ENCODE data around the gene DDX27. TPM values are rescaled to one million over a fixed set of nuclear protein-coding genes. Genes with fewer than 3 reads are reported as not detected.

Gene DDX27
- total RNA-seq, 1 experiment from 2014 or later = 80.8 TPM

DNA sequence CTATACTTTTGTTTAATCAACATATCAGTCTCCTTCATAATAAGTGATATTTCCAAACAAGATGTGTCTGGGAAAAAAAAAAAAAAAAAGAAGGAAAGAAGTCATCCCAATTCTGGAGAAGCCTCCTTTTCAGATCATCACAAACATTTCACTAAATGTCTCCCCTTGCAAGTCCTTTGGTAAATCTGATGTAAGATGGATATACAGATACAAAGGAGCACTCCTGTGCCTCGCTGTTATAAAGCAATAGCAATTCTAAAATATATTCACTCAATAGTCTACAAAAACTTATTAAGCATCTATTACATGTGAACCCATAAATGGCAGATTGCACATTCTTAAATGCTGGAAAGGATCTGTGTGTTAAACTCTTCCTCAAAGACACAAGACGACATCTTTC is 48.5 kb upstream of the DDX27 start:
- Histone ChIP-seq H3K4me3 (ENCODE audit: low read length) (no peak overlapping the region), H4K20me1 (ENCODE audit: low read length) (peaks cover 8% of the 10 kb centered on the region; the same call in 1 of the 2 replicates), H3K9me3 (ENCODE audit: low read length) (no peaks in the 10 kb centered on the region), H3K36me3 (ENCODE audit: low read depth, low read length) (peaks cover 24% of the 10 kb centered on the region), H3F3A (ENCODE audit: low read length, unreplicated experiment) (no peaks in the 10 kb centered on the region), H3K79me2 (ENCODE audit: low read length) (peaks cover 83% of the 10 kb centered on the region), H3K27ac (ENCODE audit: low read length) (no peak overlapping the region), H3K4me2 (ENCODE audit: low read length) (no peak overlapping the region), H3K27me3 (ENCODE audit: low read length) (no peaks in the 10 kb centered on the region), H3K4me1 (ENCODE audit: insufficient read depth, low read length) (no peaks in the 10 kb centered on the region), H2AFZ (ENCODE audit: low read length) (no peak overlapping the region), H3K9me2 (replicated peaks; ENCODE audit: low read length) (no peaks in the 10 kb centered on the region), H3K9ac (ENCODE audit: low read length) (no peak overlapping the region)
- no TSS peak for BruUV-seq (replicated peaks)
- ChIA-PET CTCF (no interaction called here), POLR2A (ENCODE audit: unreplicated experiment) (no interaction called here)
- no peak for DNase-seq
- TF ChIP-seq, protein P1, sequence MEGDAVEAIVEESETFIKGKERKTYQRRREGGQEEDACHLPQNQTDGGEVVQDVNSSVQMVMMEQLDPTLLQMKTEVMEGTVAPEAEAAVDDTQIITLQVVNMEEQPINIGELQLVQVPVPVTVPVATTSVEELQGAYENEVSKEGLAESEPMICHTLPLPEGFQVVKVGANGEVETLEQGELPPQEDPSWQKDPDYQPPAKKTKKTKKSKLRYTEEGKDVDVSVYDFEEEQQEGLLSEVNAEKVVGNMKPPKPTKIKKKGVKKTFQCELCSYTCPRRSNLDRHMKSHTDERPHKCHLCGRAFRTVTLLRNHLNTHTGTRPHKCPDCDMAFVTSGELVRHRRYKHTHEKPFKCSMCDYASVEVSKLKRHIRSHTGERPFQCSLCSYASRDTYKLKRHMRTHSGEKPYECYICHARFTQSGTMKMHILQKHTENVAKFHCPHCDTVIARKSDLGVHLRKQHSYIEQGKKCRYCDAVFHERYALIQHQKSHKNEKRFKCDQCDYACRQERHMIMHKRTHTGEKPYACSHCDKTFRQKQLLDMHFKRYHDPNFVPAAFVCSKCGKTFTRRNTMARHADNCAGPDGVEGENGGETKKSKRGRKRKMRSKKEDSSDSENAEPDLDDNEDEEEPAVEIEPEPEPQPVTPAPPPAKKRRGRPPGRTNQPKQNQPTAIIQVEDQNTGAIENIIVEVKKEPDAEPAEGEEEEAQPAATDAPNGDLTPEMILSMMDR (conservative IDR thresholded peaks at IDR 0.05; ENCODE audit: low read depth, low read length) = no peak
- TF ChIP-seq EZH2 (IDR thresholded peaks at IDR 0.05; ENCODE audit: low read length, unreplicated experiment) (no peak), EZH2phosphoT487 (IDR thresholded peaks at IDR 0.05; ENCODE audit: borderline replicate concordance, low read length) (no peak)
- no peak for ATAC-seq
- intact Hi-C loops (cut with micrococcal nuclease) = no loop called here

DNA sequence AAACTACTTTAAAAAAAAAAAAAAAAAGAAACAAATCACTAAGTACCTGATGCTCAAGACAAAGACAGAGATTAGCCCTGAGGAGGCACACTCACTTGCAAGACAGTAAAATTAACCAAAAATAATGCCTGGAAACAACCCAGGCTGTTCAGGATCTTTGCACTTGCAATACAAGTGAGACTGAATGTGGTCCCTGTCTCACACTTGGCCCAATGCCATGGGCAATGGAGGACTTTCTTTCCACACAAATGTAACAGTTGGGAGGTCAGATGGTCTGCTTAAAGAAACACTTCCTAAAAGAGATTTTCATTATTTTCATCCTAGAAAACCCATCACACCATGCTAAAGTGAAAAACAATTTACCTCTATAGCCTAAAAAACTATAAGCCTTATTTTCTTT is 47.3 kb upstream of the DDX27 start:
- H3K9me2 ChIP-seq (replicated peaks; ENCODE audit: low read length) = no peaks in the 10 kb centered on the region
- no peak overlapping the region for H3K4me3 ChIP-seq (ENCODE audit: low read length)
- H3K79me2 ChIP-seq (ENCODE audit: low read length) = peaks cover 82% of the 10 kb centered on the region
- DNase-seq (no peak), ATAC-seq (no peak)
- no peaks in the 10 kb centered on the region for H3K4me1 ChIP-seq (ENCODE audit: insufficient read depth, low read length)
- POLR2A ChIA-PET (ENCODE audit: unreplicated experiment) = no interaction called here
- BruUV-seq (replicated peaks) = no TSS peak
- no peaks in the 10 kb centered on the region for H3K9me3 ChIP-seq (ENCODE audit: low read length)
- CTCF ChIA-PET = no interaction called here
- H3K27ac ChIP-seq (ENCODE audit: low read length) = no peak overlapping the region
- no peak overlapping the region for H2AFZ ChIP-seq (ENCODE audit: low read length)
- peaks cover 8% of the 10 kb centered on the region; the same call in 1 of the 2 replicates for H4K20me1 ChIP-seq (ENCODE audit: low read length)
- H3K9ac ChIP-seq (ENCODE audit: low read length) = no peak overlapping the region
- no peak overlapping the region for H3K4me2 ChIP-seq (ENCODE audit: low read length)
- H3F3A ChIP-seq (ENCODE audit: low read length, unreplicated experiment) = no peaks in the 10 kb centered on the region
- peaks cover 17% of the 10 kb centered on the region for H3K36me3 ChIP-seq (ENCODE audit: low read depth, low read length)
- no peak for TF ChIP-seq EZH2phosphoT487 (IDR thresholded peaks at IDR 0.05; ENCODE audit: borderline replicate concordance, low read length)
- TF ChIP-seq EZH2 (IDR thresholded peaks at IDR 0.05; ENCODE audit: low read length, unreplicated experiment) = no peak
- TF ChIP-seq, protein P1 (conservative IDR thresholded peaks at IDR 0.05; ENCODE audit: low read depth, low read length) = no peak
- H3K27me3 ChIP-seq (ENCODE audit: low read length) = no peaks in the 10 kb centered on the region
- intact Hi-C loops (cut with micrococcal nuclease) = no loop called here

- no peak overlapping the region for H3K4me3 ChIP-seq (ENCODE audit: low read length)
- POLR2A ChIA-PET (ENCODE audit: unreplicated experiment) = no interaction called here
- H4K20me1 ChIP-seq (ENCODE audit: low read length) = peaks cover 8% of the 10 kb centered on the region; the same call in 1 of the 2 replicates
- ATAC-seq (no peak), DNase-seq (no peak)
- no peak overlapping the region for H3K4me2 ChIP-seq (ENCODE audit: low read length)
- BruUV-seq (replicated peaks) = TSS peak; percentile 10
- H3K27me3 ChIP-seq (ENCODE audit: low read length) = no peaks in the 10 kb centered on the region
- H2AFZ ChIP-seq (ENCODE audit: low read length) = no peak overlapping the region
- H3K9me3 ChIP-seq (ENCODE audit: low read length) = no peaks in the 10 kb centered on the region
- no peaks in the 10 kb centered on the region for H3K4me1 ChIP-seq (ENCODE audit: insufficient read depth, low read length)
- CTCF ChIA-PET = no interaction called here
- H3F3A ChIP-seq (ENCODE audit: low read length, unreplicated experiment) = no peaks in the 10 kb centered on the region
- no peaks in the 10 kb centered on the region for H3K9me2 ChIP-seq (replicated peaks; ENCODE audit: low read length)
- TF ChIP-seq EZH2phosphoT487 (IDR thresholded peaks at IDR 0.05; ENCODE audit: borderline replicate concordance, low read length) (no peak), EZH2 (IDR thresholded peaks at IDR 0.05; ENCODE audit: low read length, unreplicated experiment) (no peak)
- TF ChIP-seq, protein P1 (conservative IDR thresholded peaks at IDR 0.05; ENCODE audit: low read depth, low read length) = no peak
- no peak overlapping the region for H3K9ac ChIP-seq (ENCODE audit: low read length)
- H3K79me2 ChIP-seq (ENCODE audit: low read length) = peaks cover 82% of the 10 kb centered on the region
- no peak overlapping the region for H3K27ac ChIP-seq (ENCODE audit: low read length)
- intact Hi-C loops (cut with micrococcal nuclease) = no loop called here
- peaks cover 17% of the 10 kb centered on the region for H3K36me3 ChIP-seq (ENCODE audit: low read depth, low read length)
Measured at GRCh38 chr20:49172413-49172812, 46.8 kb upstream of the DDX27 start.
